Stimulated activated CD8-positive, alpha-beta memory T cell treated with anti-CD3 and anti-CD28 coated beads, Interleukin-4, amount 100 ng/mL, for 48 hours (primary cell): ENCODE results near the gene ACCSL.

ENCODE experiments used
- DNase-seq: peaks from one replicate; pipeline ENCODE4 v3.0.0-alpha.2; 2020

ACCSL gene

DNA sequence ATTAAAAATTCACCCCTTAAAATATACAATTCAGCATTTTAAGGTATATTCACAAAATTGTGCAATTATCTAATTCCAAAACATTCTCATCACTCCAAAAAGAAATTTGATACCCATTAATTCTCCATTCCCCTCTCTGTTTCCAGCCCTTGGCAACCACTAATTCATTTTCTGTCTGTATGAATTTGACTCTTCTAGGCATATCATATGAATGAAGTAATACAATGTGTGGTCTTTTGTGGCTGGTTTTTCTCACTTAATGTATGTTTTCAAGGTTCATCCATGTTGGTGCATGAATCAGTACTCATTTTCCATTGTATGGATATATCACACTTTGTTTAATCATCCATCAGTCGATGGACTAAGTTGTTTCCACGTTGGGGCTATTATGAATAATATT, 29.0 kb upstream of the ACCSL start:
- DNase-seq, result no peak

GRCh38 chr11:44024977-44025376, 22.8 kb upstream of the ACCSL start:
- no peak for DNase-seq

GRCh38 chr11:44025727-44026126, 22.1 kb upstream of the ACCSL start:
- DNase-seq, result no peak

DNA sequence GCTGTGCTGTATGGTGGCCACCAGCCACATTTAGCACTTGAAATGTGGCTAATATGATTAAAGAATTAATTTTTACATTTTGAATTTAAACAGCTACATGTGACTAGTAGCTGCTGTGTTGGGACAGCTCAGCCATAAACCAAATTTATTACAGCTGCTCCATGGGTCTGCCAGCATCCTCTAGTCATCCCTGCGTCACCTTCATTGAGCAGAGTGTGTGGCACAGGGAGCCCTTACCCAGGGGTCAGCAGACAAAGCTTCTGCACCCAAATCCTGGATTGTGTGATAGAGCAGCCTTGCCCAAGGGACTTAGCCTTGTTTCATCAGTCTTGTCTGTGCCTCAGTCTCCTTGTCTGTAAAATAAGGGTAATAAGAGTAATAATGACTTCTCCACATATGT, 19.4 kb upstream of the ACCSL start:
- DNase-seq, result no peak

GRCh38 chr11:44028816-44029506, 18.8 kb upstream of the ACCSL start:
- DNase-seq, result no peak

DNA sequence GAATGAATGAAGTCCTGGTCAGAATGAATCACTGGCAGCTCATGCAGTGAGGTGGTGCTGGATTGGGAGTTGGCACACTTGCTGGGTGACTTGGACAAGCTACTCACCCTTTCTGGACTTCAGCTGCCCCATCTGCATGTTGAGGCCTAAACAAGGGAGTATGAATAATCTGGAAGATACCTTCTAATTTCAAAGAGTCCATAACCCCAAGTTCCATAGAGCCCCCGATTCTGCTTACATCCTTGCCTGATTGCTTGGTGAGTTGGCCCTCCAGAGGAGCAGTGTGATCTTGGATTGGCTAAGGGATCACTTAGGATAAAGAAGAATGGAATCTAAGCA, 18.3 kb upstream of the ACCSL start:
- no peak for DNase-seq

DNA sequence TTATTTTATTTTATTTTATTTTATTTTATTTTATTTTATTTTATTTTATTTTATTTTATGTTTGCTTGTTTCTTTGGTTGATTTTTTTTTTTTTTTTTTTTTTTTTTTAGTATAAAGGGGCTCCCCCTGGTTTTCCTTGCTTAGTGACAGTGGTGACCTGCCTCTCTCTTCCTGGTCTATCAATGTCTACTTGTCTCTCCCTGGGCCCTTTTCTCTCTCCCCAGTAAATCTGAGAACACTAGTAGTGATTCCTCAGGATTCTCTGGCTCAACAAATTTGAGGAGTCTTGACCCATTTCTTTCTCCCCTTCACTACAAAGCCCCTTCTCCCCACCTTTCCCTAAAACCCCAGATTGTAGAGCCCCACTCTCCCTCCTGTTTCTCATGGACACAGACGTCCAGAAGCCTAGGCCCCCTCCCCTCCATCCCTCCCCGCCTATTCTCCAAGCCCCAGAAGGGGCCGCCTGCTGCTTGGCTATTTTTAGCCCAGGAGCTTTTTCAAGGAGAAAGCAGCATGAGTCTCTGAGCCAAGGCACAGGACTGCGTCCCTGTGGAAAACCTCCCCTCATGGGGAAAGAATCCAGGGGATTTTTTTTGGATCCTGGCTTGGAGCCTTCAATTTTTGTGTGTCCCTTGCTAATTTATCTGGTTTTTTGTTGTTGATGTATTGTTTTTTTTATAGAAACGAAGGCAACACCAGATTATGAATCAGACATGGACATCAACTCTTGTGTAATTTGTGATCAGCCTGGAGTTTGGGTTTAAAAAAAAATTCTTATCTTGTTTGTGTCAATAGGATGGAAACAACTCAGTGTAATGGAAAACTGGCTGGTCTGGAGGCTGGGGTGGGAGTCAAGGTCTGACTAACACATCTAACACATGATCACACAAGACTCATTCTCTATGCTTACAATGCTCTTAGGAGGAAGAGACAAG, 17.5 kb upstream of the ACCSL start:
- no peak for DNase-seq

GRCh38 chr11:44030996-44031395, 16.8 kb upstream of the ACCSL start:
- DNase-seq, result no peak

DNA sequence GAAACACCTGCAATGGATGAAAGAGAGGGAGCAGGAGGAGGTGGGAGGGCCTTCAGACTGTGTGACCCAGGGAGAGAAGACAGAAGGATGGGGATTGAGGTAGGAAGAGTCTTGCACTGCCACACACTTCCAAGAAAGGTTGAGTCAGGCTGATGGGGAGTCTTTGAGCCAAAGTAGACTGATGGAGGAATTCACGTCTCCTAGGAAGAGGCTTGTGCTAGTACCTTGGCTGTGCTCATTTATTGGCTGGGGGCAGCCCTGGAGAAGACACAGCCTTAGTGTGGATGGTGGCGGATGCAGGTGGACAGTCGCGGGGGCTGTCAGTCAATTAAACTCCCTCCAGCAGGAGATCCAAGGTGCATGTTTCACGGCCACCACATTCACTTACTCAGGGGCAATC, 16.2 kb upstream of the ACCSL start:
- DNase-seq, result no peak

DNA sequence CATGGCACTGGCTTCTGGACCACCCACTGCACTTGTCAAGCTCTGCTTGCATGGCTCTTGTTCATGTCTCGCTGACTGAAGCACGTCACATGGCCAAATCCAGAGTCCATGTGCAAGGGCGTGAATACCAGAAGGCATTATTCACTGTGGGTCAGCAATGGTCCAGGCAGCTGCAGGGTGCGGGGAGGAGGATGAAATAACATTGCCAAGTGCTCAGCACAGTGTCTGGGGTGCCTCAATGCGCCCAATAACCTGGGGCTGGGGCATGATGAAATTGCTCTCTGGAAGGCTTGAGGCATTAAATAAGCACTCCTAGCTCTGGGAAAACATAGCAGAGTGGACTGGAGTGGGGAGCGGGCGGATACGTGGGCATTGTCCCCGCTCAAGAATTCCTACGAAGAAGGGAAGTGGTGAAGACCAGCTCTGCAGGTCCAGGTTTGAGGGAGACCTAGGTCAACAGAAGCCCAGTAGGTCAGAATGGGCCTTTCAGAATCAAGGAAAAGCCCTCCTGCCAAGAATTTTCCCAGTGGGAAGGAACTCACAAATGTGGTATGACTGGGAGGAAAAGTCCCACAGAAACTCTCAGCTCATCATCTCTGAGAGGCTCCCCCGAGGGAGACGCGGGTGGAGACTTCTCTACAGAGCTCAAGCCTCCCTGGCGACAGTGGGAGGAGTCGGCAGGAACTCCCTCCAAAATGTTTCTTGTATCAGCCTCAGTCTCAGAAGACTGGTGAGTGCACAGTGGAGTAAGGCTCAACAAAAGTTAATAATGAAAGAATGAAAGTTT, 15.3 kb upstream of the ACCSL start:
- DNase-seq, result no peak

GRCh38 chr11:44033411-44033850, 14.3 kb upstream of the ACCSL start:
- no peak for DNase-seq

DNA sequence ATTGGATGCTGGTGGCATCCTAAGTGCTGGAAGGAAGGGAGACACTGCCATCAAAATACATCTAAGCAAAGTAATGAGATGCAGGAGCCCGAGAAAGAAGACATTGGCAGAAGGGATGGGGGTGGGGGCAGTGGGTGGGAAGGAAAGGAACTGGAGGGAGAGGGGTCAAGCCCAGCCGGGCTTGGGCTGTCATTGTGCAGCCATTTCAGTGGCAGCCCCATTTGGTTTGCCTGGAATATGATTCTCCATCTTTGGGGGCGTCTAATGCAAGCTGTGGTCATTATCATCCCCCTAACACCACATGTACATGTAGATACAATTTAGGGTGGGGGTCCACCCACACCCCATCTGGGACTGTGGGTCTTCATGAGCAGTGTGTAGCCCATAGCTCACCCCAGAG, 13.9 kb upstream of the ACCSL start:
- no peak for DNase-seq

- DNase-seq, result no peak
These were observed 13.1 kb upstream of the ACCSL start for GRCh38 chr11:44034639-44035038.

DNA sequence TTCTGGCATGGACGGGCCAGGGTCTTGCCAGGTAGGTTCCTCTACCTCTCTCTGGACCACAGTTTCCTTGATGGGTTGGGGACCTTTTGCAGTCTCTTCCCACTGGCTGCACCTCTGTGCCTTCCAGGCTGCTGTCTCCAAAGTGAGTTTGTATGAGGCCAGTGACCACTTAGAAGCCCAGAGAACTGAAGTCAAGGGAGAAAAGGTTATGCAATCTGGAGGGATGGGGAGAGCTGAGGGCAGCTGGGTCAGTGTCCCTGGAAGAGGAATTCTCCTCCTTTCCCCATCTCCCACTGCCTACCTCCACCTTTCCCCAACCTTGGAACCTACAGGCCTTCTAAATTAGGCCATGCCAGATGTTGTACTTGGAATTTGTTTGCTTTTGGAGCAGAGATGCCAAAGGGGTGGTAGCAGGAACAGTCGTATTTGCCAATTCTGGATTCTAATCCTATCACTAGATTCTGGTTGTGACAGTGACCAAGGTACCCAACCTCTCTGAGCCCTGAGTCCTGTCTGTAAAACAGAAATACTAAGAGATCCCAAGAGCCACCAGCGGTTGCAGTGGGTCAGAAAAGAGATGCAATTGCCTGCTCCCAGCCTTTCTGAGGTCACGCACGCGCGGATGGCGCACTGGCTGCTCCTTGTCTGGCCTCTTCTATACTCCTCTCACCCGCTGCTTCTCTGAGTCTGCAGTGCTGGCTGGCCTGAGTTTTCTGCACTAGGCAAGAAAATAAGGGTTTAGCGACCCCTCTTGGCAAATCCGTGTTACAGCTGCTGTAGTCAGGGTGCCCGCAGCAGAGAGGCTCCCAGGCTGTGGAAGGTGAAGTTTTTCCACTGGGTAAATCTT, 10.7 kb upstream of the ACCSL start:
- DNase-seq, result peak; percentile 55

- no peak for DNase-seq
These were observed 10.2 kb upstream of the ACCSL start for GRCh38 chr11:44037658-44037998.

DNA sequence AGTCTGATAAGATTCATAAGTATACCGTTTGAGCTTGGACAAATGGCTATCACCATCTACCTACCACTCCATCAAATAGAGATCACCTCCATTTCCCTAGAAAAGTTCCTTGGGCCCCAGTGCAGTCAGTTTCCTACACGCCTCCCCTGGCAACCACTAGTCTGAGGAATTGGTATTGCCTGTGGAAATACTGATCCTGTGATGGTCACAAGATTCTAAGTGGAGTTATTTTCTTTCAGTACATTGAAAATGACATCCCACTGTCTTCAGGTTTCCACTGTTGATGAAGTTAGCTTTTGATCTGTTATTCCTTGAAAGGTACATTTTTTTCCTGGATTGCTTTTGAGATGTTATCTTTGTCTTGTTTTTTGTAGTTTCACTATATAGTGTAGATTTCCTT, 4.6 kb upstream of the ACCSL start:
- DNase-seq, result no peak

DNA sequence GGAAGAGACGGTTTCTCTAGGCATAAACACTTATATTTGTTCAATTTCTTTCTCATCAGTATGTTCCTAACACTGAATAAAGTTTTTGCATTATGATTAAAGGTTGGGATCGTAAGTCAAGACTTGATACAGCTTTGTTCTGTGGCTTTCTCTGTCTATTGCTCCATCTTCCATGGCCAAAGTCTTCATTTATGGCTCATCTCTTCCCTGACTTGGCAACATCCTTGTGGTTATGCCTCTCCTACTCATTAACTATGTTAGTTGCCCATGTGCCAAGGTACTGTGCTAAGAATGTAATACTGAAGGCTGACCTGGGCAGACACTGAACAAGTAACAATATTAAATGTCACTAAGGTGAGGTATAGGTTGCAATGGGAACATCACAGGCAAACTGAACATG, 1.6 kb upstream of the ACCSL start:
- DNase-seq, result no peak

GRCh38 chr11:44047298-44047697, 483 bp upstream of the ACCSL start:
- no peak for DNase-seq

- DNase-seq, result no peak
These were observed 2.1 kb downstream of the ACCSL start for GRCh38 chr11:44049832-44050231.

GRCh38 chr11:44051171-44051570, 3.4 kb downstream of the ACCSL start:
- DNase-seq, result no peak

- DNase-seq, result no peak
These were observed 9.6 kb downstream of the ACCSL start for GRCh38 chr11:44057340-44057739.

DNA sequence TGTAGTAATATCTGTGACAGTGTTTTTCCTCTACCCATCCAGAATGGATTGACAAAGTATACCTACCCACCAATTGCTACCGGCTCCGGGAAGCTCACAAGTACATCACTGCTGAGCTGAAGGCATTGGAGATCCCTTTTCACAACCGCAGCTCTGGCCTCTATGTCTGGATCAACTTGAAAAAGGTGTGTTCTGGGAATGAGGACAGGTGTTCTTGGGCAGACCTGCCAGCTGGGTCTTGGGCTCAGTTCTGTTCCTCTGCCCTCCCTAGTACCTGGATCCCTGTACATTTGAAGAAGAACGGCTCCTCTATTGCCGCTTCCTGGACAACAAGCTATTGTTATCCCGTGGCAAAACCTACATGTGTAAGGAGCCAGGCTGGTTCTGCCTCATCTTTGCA, 10.5 kb downstream of the ACCSL start:
- no peak for DNase-seq

DNA sequence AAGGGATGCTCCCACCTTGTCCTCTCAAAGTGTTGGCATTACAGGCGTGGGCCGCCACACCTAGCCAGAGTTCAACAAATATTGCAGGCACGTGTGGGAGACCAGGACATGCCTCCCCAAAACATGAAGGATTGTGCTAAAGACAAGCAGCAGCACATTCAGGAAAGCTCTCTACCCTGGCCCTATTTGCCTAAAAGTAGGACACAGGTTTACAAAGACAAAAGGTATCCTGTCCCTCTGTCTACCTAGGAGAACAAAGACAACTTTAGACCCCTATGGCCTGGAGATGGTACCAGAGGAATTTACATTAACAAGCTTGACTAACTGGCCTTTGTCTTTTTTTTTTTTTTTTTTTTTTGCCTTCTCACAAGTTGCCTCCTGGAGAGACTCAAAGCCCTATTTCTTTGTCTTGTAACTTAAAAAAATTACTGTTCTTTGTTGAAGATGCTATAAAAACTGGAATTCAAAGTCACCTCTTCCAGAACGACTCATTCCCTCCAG, 17.4 kb downstream of the ACCSL start:
- DNase-seq, result no peak
